GM11168 (cell line): ENCODE data around the gene HID1.
"Not testable (repeated sequence)": the region's sequence is repeated elsewhere in the genome, so short reads cannot be mapped to it uniquely, and the experiment has no call there.

Experiments
- in situ Hi-C: fragments of 300-500 bp; cut with MboI; formaldehyde crosslinking; loops from one replicate; pipeline ENCODE4 v1.12.0; 2022; ENCODE audit warnings: low sequenced_read_pairs; ENCODE audit not compliant: unreplicated experiment

Gene HID1

GRCh38 chr17:74971069-74971841 is 1.3 kb downstream of the HID1 start:
- in situ Hi-C loops, result no loop called here

DNA sequence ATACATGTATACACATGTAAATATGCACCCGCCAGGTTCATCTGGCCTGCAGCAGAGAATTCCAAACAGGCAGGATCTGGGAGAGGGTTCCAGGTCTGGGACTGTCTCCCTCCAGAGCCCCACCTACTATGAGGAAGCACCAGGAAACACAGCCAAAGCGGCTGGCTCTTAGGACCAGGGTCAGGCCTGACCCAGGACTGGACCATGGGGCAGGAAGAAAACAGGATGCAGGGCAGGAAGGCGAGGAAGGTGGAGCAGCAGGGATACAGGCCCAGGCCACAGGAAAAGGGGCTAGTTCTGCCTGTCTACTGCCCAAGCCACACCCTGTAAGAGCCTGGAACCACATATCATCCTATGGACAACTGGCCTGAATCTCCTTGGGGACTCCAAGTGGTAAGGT is 2.2 kb downstream of the HID1 start:
- in situ Hi-C loops, result no loop called here

GRCh38 chr17:74969501-74969900 is 3.1 kb downstream of the HID1 start:
- in situ Hi-C loops, result not testable (repeated sequence)

DNA sequence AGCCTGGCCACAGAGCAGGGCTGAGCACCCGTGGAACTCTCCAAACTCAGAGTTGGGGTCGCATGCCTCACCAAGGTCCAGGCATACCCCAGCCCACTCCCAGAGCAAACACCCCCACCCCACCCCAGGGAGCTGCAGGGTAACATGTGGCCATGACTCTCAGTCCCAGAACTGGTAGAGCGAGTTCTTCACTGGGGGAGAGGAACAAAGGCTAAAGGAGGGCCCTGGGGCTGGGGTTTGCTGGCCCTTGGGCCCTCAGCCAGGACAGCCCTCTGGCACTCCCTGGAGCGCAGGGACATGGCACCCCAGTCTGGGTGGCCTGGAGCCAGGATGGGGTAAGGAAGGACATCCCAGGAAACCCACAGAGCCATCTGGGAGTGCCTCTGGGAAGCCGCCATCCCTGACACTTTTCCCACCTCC is 4.2 kb downstream of the HID1 start:
- in situ Hi-C loops, result no loop called here

GRCh38 chr17:74964988-74965622 is 7.5 kb downstream of the HID1 start:
- in situ Hi-C loops, result no loop called here

DNA sequence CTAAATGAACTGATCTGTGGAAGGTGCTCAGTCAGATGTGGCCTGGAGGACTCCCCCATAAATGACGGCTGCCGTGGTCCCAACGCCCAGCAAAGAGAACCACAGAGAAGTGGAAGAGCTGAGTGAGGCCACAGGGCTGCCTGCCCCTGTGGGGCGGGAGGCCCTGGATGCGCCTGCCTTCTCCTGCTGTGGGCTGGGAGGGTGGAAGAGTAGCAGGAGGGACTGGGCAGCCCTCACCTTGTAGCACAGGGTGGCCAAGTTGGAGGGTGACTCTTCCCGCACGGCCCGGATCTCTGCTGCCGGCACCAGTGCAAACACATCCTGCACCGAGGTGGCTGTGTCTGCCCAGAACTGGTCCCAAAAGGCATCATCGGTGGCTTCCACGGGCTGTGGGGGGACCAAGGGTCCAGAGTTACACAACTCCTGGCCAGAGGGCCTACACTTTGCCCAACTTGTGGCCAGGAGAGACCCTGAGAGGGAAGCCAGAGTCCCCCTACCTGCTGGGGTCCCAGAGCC is 8.3 kb downstream of the HID1 start:
- in situ Hi-C loops, result no loop called here

DNA sequence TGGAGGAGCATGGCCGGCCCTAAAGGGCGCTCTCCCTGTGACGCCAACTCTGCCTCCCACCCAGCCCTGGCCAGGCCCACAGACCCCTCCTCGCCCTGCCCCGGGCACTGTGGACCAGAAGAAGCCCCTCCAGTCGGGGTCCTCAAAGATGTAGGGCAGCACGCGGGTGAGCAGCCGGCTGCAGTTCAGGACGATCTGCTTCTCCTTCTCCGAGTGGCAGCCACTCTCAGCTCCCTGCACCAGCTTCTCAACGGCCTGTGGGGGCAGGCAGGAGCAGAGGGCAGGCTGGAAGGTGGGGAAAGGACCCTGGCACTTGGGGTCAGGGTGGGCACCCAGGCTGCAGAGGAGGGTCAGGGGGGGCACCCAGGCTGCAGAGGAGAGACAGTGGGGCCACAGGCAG is 8.9 kb downstream of the HID1 start:
- in situ Hi-C loops, result no loop called here

DNA sequence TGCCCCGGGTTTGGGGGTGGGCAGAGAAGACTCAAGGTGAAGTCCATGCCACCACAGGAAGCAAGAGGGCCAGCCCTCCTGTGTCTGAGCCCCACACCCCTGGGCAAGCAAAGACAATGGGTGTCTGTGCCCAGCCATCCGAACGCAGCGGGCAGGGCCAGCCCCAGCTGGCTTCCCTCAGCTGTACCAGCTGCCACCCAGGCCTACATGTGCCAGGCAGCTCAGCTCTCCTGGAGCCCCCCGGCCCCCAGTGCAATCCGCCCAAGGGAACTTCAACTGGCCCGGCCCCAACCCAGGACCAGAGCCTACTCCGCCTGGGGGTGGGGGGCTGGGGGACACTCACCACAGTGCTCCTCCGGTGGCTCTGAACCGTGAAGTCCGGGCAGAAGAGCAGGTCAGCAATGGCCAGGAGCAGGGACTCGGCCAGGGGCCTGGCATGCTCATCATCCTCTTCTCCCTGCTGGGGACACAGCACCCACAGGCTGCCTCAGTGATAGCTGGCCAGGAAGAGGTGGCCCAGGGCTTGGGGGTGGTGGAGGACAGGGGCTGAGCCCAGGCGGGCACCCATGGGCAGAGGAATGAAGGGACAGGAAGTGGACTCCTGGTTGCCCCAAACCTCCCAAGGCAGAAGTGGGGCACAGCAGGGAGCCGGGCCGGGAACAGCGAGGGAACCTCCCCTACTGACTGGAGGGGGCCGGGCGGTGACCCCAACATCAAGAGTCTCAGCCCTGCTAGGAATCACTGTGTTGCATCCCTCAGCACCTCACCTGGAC is 9.8 kb downstream of the HID1 start:
- in situ Hi-C loops, result no loop called here

DNA sequence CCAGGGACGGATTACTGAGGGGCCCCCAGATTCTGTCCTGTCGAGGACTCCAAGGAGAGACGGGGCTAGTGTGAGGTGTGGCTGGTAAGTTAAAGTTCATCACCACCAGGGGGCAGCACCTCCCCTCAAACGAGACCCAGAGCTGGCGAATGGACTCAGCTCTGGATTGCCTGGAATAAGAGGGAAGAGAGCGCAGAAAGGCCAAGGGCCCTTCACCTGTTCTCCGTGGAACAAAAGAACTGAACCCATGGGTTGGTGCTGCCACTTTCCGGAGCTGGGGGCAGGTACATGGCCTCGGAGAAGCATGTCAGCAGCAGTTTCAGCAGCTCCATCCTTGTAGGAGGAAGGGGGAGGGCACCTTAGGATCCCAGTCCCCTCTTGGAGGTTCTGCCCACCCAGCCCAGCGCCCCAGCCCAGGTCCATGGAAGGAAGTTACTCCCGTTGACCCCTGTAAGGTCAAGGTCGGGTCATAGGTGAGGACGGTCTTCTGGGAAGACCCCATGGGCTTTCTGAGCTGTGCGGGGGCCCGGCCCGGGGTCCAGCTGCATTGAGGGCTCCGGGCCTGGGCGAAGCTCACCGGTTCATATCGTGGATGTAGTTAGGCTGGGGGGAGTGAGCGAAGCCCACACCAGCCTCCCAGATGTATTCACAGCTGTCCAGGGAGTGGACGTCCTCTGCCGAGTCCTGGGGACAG is 10.8 kb downstream of the HID1 start:
- in situ Hi-C loops, result no loop called here

DNA sequence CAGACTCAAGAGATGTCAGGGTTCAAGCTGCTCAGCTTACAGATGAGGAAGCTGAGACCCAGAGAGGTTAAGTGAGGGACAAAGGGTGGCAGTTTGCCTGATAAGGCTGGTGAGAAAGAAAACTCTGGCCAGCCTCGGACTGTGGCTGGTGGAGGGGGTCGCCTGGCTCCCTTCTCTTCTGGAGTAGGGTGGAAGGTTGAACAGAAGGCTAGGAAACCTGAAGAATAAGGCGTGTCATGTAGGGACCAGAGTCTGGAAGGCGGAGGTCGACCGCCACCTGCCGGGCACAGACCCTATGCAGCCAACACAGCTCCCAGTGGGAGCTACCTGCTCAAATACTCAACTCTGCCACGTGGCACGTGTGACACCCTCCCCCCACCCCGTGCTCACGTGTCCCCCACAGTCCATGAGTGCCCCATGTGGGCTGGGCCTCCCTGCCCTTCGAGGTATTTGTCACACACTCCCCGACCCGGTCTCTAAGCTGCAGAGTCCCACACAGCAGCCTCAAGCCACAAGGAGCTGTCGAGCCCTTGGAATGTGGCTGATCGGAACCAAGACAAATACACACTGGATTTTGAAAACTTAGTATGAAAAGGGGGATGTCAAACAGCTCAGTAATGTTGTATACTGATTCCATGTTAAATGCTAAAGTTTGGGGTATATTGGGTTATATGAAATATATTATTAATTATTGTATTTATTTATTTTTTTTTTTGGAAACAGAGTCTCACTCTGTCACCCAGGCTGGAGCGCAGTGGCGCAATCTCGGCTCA is 11.8 kb downstream of the HID1 start:
- in situ Hi-C loops, result no loop called here

DNA sequence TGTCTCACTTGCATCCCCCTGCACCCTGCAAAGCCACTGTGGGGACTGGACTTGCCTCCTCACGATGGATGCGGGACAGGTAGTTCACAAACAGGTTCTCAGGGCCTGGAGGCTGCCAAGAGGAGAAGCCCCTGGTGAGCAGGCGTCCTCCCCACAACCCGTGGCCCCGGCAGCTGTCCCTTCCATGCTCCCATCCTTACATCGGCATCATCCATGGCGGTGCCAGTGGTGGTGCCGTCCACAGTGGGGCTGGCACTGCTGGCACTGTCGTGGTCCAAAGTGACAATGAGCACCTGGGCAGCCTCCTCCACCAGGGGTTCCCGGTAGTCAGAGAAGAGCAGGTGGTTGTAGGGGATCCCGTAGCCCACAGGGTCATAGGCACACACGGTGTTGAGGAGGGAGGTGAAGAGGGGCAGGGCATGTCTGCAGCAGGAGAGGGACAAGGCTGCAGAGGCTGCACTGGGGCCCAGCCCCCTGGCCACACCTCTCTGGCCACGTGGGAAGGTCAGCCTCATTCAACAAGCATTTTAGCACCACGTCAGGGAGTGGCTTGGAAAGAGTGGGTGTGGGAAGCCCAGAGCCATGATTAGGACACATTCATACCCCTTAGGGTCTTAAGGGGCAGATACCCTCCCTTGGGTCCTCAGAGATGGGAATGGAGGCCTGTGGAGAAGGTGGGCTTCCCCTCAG is 12.6 kb downstream of the HID1 start:
- in situ Hi-C loops, result no loop called here

DNA sequence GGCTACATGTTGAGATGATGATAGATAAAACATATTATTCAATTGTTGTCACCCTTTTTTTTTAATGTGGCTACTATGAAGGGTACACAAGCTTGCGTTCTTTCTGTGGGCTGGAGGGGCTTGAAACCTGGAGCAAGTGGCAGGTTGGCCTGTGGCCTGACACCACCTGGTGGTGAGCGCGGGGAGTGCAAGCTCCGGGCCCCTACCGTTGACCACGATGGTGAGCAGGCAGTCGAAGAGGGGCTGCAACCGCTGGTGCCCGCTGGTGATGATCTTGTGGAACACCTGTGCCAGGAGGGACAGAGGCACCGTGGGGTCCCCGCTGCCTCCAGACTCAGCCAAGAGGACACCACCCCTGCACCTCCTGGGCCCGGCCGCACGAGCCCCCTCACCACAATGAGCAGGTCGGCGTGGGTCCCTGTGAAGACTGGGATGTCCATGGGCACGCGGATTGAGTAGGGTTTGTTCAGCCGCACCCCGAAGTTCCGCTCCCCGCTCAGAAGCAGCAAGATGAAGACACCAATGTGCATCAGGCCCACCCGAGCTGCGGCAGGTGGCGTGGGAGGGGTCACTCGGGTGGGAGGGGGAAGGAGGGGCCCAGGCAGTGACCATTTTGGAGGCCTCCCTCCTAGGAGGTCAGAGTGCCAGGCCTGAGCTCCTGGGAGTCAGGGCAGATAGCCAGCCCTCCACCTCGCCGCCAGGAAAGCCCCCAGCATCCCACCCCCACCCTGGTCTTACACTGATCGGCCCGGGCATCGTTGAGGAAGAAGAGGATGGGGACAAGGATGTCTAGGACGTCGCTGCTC is 14.4 kb downstream of the HID1 start:
- in situ Hi-C loops, result no loop called here

- in situ Hi-C loops, result no loop called here
Observed at GRCh38 chr17:74956093-74956492, 16.5 kb downstream of the HID1 start.

- in situ Hi-C loops, result no loop called here
Observed at GRCh38 chr17:74954665-74955421, 17.7 kb downstream of the HID1 start.

DNA sequence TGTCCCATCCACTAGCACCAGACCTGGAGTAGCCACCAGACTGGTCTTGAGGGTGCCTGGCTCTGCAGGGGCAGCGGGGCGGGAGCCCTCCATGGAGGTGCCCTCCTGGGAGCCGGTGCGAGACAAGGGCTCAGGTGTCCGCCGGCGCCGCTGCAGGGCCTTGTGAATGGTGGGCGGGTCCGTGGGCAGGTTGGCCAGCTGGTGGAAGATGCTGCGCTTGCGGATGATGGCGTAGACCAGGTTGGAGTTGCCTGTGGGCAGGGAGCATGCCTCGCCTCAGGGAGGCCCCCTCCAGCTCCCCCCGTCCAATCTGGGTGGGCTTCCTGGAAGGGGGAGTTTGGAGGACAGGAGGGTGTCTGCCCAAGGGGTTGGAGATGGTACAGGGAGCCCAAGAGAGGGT is 18.4 kb downstream of the HID1 start:
- in situ Hi-C loops, result no loop called here

- in situ Hi-C loops, result no loop called here
Observed at GRCh38 chr17:74953134-74953687, 19.3 kb downstream of the HID1 start.

DNA sequence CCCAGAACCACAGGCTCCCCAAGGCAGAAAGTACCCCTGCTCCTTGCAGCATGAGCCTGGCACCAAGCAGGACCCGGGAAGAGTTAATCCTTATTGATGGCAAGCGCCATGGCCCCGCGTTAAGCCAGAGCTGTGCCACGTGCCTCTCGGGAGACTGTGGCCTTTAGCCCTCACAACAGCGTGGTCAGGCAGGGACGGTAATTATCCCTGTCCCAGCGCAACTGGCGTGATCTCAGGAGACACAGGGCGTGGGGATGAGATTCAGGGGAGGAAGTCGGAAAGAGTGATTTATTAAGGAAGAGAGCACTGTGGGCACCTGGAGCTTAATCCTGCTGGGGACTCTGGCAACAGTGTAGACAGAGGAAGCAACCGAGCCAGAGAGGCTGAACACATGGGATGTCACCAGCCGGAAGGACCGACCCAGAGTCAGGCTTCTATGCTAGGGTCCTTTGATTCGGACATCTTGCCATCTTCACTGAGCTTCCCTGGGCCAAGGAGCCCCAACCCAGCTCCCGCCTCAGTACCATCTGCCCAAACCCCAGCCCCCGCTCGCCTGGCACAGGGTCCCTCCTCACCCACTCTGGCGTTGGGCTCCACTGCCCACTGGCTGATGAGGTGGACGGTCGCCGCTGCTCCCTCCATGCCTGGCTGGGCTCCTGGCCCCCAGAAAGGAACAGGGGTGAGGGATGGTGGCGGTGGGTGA is 20.0 kb downstream of the HID1 start:
- in situ Hi-C loops, result no loop called here
